GM18517 (cell line): ENCODE data around the gene ZIC1.

Experiments used
- ATAC-seq: cut with Tn5 transposase; IDR thresholded peaks from one replicate; pipeline ENCODE4 v1.9.1; 2021; ENCODE audit warnings: mild to moderate bottlenecking, moderate library complexity; ENCODE audit not compliant: unreplicated experiment

Gene ZIC1

GRCh38 chr3:147420353-147421183, 11.4 kb downstream of the ZIC1 start:
- ATAC-seq = no peak

- no peak for ATAC-seq
Observed at GRCh38 chr3:147421184-147421912, 12.2 kb downstream of the ZIC1 start.

- ATAC-seq = no peak
Observed at GRCh38 chr3:147422196-147422595, 13.0 kb downstream of the ZIC1 start.

- ATAC-seq = no peak
Observed at GRCh38 chr3:147422601-147423536, 13.7 kb downstream of the ZIC1 start.

DNA sequence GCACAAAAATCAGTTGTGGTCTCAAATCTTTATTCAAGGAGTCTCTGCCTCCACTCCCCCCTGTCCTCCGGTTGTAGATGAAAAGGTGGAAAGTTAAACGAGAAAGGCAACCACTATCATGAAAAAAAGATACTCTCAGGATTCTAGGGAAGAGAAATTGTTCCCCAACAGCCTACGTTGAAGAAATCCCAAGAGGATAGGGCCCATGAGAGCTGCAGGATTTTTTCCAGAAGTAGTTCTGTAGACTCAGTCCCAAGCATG, 14.3 kb downstream of the ZIC1 start:
- no peak for ATAC-seq

DNA sequence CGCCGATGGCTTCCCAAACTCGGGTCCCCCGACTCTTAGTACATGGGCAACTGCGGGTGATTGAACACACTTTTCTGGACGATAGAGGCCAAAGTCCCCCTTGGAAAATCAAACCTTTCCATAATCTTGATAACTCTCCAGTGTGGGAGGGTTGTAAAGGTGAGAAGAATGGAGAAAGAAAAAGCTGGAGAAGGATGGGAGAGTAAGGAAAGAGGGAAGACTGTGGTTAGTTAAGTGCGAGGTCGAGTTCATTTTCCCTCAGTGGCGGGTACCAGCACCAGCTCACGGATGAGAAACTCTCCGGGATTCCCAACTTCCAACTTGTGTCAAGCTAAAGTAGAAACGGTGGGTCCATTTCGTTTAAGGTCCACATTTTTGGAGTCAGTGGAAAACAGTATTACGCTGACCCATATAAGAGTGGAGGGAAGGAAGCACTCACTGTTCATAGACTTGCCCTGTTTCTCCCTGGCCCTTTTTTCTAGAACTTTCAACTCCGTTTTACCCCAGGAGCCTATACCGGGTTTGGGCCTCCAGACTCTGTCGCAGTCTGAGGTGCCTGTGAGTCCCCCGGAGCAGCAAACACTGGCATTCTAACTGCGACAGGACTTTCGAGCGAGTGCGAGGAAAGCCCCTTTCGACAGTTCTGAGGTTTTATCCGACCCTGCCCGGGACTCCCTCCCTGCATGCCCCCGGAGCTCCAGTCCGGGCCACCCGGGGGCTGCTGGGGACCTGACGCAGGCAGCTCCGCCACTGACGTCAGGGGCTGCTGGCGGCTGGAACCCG, 14.8 kb downstream of the ZIC1 start:
- ATAC-seq = no peak

- ATAC-seq = no peak
Observed at GRCh38 chr3:147424581-147425387, 15.6 kb downstream of the ZIC1 start.

DNA sequence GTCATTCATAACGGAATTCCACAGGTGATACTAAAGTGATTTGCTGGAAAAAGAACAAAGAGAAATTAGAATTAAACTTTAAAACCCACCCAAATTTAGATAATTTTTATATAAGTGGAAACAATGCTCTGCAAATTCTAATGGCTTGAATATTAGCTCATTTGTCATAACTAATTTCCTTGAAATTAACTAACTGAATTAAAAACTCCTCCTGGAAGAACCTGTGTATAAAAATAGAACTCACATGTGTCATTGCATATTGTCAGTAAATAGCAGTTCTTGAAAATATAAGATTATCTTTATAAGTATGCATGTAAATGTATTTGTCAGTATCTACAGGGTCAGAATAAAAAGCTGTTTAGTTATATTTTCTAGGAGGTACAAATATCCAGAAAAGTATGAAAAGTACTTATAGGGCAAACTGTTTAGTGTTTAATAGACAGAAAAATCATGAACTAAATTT, 16.3 kb downstream of the ZIC1 start:
- ATAC-seq = no peak

DNA sequence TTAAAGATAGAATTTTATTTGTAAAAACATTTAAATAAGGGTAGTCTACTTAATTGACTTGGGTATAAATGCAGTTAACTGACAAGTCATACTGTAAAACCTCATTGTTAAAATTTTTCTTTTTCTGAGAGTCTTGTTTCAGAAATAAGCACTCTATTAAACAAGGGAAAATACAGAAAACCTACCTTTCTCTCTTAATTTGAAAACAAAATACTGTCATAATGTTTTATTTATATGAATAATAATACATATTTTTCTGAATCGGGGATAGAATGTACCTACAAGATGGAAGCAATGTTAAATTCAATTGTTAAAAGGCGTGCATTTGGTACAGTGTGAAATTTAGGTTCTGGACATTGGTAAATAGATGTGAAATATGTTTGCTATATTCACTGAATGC, 17.8 kb downstream of the ZIC1 start:
- no peak for ATAC-seq

GRCh38 chr3:147427746-147428145, 18.6 kb downstream of the ZIC1 start:
- ATAC-seq = no peak

DNA sequence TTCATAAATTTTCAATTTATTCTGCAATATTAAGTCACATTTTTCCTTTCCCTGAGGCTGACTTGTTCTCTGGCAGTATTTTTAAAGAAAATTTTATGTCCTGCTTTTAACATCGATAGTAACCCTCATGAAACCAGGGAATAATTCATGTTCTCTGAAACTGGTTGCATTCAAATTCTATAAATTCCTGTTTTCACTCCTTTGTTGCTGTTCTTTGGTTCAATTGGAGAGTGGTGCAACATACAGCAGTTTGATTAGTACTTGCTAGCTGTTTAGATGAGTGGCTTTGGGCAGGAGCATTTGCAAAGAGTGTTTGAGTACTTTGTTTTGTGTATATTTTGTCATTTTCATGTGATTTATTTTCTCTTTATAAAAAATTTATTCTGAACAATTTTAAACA, 19.2 kb downstream of the ZIC1 start:
- no peak for ATAC-seq

- ATAC-seq = no peak
Observed at GRCh38 chr3:147428754-147429153, 19.6 kb downstream of the ZIC1 start.

DNA sequence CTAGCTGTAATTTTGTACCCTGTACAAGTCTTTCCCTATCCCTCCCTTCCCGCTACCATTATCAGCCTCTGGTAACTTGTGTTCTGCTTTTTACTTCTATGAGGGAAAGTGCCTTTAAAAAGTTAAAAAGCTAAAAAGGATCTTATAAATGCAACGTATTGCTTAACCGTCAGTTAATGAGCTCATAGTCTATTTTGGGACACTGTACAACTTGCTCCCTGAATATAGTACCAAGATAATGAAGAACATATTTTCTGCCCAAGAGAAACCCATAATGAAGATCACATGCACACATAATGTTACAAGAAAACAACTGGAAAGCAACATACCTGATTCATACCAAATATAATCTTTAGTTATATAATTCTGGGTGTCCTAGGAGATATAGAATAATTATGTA, 22.6 kb downstream of the ZIC1 start:
- ATAC-seq = no peak

- no peak for ATAC-seq
Observed at GRCh38 chr3:147447224-147447623, 38.1 kb downstream of the ZIC1 start.

DNA sequence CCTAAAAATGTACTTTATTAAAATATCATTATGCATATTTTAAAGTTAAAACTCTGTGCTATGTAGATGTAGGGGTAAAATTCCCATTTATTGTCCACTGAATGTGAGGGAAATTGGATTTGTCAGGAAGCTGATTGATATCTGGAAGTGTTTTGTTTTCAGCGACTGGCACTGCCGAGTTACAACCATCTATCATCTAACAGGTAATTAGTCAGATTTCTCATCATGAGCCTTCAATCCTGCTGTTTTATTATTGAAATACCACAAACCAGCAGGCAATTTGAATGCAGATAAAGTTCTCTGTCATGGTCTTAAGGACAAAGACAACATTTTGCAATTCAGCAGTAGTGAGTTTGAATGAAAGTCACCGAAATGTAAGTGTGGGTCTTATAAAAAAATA, 40.5 kb downstream of the ZIC1 start:
- ATAC-seq = no peak

DNA sequence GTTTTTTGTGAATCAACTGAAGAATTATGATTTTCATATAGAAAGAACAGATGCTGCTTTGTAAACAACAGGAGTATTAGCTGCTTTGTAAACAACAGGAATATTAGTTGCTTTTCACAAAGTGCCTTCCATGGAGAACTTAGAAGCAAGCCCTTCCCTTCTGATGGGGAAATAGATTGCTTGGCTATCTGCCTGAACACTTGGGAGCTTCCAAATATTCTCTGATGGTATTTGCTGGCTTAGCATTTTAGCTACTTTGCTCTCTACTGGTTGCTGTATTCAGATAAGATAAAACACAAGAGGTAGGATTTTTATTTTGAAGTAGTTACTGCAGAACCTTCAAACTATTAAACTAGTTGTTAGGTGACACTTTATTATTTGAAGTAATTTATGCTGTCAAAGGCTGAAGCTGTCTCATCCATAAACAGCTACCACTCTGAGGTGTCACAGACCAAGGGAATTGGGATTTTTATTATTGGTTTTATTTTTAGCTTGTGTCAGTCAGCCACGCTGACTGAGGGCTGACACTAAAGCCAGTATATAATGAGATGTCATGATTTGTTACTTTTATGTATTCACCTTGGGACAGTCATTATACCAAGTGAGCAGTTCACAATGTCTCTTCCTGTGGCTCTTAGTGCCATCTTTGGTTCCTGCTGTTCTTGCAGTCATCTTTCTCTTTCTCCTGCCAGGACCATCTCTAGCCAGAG, 50.0 kb downstream of the ZIC1 start:
- ATAC-seq = no peak

DNA sequence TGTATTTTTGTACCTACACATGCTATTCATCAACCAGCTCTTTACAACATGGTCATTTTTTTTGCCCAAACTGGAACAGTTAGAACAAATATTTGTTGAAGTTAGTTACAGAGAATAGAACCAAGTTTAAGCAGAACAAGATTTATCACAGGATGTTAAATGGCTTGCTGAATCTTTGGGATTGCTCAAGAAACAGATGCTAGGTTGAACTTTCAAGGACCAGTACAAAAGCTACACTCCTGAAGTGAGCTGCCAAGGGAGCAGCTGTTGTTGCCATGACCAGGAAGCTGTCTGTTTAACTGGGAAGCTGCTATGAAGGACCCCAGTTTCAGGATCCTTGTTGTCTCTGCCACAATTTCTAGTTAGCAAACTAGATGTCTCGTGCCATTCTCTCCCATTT, 53.7 kb downstream of the ZIC1 start:
- no peak for ATAC-seq
